ENCODE data around the gene KAT2A.

KAT2A gene

GRCh38 chr17:42090964-42091790 is 30.0 kb downstream of the KAT2A start:
- no peak for DNase-seq

GRCh38 chr17:42088736-42089135 is 32.4 kb downstream of the KAT2A start:
- DNase-seq: no peak

GRCh38 chr17:42087736-42088705 is 33.1 kb downstream of the KAT2A start:
- no peak for DNase-seq

GRCh38 chr17:42087042-42087701 is 34.0 kb downstream of the KAT2A start:
- no peak for DNase-seq

GRCh38 chr17:42081516-42082129 is 39.5 kb downstream of the KAT2A start:
- no peak for DNase-seq

GRCh38 chr17:42079541-42079940 is 41.6 kb downstream of the KAT2A start:
- no peak for DNase-seq

- no peak for DNase-seq
These were observed 42.6 kb downstream of the KAT2A start for GRCh38 chr17:42078396-42079043.

GRCh38 chr17:42077755-42078154 is 43.4 kb downstream of the KAT2A start:
- no peak for DNase-seq

GRCh38 chr17:42076797-42077559 is 44.2 kb downstream of the KAT2A start:
- DNase-seq: no peak

- DNase-seq: no peak
These were observed 45.4 kb downstream of the KAT2A start for GRCh38 chr17:42075789-42076188.

- DNase-seq: no peak
These were observed 48.6 kb downstream of the KAT2A start for GRCh38 chr17:42072323-42073187.

- no peak for DNase-seq
These were observed 49.4 kb downstream of the KAT2A start for GRCh38 chr17:42071810-42072209.

- peak; percentile 26 for DNase-seq
These were observed 52.2 kb downstream of the KAT2A start for GRCh38 chr17:42068979-42069378.

- peak; percentile 83 for DNase-seq
These were observed 53.6 kb downstream of the KAT2A start for GRCh38 chr17:42067371-42068091.

- DNase-seq: no peak
These were observed 56.0 kb downstream of the KAT2A start for GRCh38 chr17:42065201-42065600.
